ENCODE data around the gene ZKSCAN1.
"Not testable (repeated sequence)": the region's sequence is repeated elsewhere in the genome, so short reads cannot be mapped to it uniquely, and the experiment has no call there.

Gene ZKSCAN1

DNA sequence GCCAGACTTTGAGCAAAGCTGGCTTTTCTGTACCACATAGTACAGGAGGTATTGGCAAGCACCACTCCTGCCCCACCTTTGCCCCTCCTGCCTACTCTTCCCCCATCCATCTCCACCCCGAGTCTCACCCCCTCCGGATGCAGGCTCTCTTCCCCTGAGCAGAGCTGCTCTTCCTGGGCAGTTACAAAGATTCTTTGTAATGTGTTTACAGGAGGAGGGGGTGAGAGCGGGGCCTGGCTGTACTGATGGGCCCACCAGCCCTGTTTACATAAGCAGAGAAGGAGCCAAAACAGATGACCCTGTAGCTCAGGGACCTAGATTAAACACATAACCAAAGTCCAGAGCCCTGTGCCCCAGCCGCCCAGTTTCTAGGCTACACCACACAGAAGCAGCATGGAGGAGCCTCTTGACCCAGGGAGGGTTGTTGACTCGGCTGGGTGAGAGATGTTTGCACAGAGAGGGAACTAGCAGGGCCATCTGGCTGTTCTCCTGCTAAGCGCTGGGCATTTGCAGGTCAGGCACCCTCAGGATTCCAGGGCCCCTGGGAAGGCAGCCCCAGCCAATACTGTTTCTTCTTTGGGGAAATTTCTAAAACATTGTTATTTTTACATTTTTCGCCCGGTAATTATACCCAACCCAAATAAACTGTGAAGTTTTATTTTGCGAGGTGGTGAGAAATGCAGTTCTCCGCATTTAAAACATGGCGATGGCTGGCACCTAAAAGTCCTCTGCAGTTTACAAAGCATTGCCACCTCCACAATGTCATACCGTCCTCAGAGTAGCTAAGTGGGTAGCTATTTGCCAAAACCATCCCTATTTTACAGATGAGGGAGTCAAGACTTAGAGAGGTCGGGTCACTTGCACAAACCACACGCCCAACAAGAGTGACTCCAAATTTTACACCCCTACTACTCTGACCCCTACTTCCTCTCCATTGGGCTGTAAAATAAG lies 11.4 kb upstream of the ZKSCAN1 start:
- DNase-seq (ENCODE audit: low read depth), result no peak

DNA sequence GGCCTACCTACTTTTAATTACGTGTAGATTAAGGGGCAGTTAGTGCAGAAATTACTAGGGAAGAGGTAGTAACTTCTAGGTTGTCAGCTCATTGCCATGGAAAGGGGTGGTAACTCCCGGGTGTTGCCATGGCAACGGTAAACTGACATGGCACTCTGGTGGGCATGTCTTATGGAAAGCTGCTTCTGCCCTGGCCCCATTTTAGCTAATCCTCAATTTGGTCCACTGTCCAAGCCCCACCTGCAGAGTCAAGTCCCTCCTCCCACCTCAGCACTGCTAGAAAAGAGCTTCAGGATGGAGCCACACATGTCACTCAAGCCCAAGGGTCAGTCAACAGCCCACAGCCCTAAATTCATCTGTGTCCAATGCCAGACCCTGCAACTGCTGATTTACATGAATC lies 7.5 kb upstream of the ZKSCAN1 start:
- DNase-seq (ENCODE audit: low read depth), result no peak

DNA sequence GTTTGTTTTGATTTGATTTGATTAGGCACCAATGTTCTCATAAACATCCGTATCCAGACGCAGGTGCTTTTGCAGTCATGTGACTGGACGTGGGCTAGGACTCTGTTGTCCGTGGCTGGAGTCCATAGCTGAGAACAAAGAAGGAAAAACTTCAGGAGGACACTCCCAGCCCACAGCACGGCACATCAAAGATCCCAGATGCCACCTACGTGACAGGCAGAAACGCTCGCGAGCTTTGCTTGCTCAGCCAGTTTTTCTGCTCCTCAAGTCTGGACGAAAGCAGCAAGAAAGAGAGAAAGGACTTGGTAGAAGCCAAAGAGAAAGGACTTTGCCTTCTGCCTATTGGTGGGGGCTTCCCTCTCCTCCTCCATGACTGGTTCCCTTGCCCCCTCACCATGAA lies 6.9 kb upstream of the ZKSCAN1 start:
- no peak for DNase-seq (ENCODE audit: low read depth)

DNA sequence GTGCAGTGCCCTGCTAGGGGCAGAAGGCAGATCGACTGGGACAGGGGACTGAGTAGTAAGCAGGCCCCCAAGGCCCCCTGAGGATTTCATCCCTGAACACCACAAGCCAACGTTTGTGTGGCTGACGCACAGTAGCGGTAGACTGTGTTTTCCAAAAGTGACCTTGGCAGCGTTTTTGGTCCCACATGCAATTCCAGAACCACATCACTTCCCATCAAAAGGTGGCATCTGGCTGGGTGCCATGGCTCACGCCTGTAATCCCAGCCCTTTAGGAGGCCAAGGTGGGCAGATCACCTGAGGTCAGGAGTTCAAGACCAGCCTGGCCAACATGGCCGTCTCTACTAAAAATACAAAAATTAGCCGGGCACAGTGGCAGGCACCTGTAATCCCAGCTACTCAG lies 5.4 kb upstream of the ZKSCAN1 start:
- DNase-seq (ENCODE audit: low read depth), result not testable (repeated sequence)

DNA sequence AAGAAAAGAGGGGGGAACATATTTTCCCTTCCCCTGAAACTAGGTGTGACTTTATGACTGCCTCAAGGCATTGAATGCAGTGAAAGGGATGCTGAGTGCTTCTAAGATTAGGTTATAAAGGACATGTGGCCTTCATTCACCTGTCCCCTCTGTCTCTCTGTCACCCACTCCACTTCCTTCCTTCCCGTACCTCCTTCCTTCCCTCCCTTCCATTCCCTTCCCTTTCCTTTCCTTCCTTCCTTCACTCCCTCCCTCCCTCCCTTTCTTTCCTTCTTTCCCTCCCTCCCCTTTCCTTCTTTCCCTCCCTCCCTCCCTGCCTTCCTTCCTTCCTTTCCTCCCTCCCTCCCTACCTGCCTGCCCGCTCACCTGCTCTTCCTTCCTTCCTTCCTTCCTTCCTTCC lies 4.5 kb upstream of the ZKSCAN1 start:
- DNase-seq (ENCODE audit: low read depth), result no peak

DNA sequence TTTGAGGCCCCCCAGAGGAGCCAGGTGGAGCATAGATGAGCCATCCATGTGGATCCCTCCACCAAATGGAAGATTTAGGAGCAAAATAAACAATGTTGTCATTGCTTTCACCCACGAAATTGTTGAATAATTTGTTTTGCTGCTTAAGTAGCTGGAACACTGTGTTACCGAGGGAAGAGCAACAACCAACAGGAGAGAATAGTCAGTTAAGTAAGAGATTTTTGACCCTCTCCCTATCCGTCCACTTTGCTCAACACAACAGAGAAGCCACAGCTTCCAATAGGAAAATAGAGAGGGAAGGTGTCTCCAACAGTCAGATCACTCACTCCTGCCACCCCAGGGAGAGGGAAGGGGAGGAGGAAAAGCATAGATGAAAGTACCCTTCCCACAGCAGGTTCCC lies 3.9 kb upstream of the ZKSCAN1 start:
- no peak for DNase-seq (ENCODE audit: low read depth)

DNA sequence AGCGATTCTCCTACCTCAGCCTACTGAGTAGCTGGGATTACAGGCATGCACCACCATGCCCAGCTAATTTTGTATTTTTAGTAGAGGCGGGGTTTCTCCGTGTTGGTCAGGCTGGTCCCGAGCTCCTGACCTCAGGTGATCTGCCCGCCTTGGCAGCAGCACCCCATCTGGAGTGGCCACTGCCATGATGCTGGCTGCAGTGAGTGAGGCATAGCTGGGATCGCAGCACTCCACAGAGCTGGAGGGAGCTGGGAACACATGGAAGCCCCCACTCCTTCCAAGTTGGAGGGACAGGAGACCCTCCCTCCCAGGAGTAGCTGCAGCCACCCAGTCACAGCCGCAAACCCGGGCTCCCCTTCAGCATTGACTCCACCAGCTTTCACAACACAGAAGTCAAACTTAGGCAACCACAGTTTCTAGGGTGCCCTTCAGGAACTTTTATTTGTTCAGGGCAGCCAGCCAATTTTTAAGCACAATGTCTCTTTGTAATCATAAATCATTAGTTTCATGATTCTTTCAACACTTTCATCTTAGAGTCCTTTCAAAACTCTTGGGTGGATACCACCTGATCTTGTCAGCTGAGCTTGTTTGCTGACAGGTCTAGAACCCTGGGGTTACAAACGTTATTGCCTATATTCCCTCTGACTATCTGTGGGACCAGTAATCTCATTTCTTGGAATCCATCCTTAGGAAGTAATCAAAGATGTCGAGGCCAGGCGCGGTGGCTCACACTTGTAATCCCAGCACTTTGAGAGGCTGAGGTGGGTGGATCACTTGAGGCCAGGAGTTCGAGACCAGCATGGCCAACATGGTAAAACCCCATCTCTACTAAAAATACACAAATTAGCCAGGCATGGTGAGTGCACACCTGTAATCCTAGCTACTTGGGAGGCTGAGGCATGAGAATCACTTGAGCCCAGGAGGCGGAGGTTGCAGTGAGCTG lies 2.7 kb upstream of the ZKSCAN1 start:
- not testable (repeated sequence) for DNase-seq (ENCODE audit: low read depth)

DNA sequence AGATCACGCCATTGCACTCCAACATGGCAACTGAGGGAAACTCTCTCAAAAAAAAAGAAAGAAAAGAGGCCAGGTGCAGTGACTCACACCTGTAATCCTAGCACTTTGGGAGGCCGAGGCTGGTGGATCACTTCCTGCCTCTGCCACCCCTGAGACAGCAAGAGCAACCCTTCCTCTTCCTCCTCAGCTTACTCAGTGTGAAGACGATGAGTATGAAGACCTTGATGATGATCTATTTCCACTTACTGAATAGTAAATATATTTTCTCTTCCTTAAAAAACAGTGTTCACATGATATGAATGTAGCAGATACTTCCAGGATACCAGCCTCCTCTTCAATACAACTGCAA lies 2.1 kb upstream of the ZKSCAN1 start:
- no peak for DNase-seq (ENCODE audit: low read depth)

DNA sequence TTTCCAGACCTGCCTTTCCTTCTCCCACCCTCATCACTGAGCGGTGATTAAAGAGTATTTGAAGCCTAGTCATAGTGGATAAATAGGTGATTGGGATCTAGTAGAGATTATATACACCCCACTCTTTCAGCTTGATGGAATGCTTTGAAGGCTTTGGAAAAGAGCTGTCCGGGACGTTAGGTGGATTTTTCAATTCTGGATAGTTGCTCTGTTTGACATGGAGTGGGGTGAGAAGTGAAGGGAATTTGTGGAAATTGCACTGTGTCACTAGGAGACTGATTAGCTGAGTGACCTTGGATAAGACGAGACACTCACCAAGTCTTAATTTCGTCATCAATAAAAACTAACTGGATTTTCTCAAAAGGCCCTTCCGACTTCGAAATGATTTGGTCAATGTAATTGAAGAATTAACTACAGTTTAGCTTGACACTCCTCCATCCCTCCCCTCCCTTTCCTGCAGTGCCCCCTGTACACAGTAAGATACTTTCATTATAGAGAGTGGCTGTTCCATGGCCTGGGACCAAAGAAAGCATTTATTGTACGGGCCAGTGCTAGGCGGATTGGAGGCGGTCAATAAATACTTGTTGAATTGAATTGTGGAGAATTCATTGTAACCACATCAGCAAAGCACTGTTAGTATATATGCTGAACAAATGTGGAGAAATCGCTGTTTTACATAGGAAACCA lies 962 bp downstream of the ZKSCAN1 start:
- DNase-seq (ENCODE audit: low read depth), result no peak

DNA sequence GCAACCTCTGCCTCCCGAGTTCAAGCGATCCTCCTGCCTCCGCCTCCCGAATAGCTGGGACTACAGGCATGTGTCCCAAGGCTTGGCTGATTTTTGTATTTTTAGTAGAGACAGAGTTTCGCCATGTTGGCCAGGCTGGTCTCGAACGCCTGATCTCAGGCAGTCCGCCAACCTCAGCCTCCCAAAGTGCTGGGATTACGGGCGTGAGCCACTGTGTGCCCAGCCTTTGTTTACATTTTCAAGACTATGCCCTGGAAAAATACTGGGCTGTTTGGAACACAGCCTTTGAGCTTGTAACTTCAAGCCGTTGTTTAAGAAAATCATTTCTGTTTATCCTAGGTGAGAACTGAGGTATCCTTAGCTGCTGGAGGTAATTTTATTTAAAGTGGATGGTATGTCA lies 1.9 kb downstream of the ZKSCAN1 start:
- DNase-seq (ENCODE audit: low read depth), result no peak

DNA sequence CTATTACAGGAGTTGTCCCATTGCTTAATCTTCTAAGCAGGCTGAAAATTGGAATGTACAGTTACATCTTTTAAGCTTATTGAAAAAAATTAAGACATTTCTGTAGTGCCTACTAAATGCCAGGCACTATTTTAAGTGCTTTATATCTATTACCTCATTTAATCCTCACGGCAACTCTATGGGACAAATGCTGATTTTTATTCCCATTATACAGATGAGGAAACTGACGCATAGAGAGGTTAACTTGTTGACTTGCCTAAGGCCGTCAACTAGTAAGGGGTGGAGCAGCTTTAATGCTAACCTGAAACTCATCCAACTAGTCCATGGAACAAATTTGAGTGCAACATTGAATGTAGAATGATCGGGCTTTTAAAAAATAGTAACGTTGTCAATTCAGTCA lies 2.5 kb downstream of the ZKSCAN1 start:
- no peak for DNase-seq (ENCODE audit: low read depth)

DNA sequence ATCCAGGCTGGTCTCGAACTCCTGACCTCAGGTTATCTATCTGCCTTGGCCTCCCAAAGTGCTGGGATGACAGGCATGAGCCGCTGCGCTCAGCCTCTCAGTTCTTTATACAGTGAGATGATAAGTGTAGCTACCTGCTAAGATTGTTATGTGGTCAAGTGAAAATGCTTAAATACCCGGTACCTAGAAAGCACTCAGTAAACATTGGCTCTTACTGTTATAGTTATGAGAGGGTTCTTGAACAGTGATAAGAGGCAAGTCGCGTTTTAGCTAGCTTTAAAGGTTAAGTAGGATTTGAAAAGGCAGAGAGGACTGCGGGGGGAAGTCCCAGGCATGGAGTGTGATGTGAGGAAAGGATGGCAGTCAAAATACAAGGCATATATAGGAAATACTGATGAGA lies 4.5 kb downstream of the ZKSCAN1 start:
- DNase-seq (ENCODE audit: low read depth), result no peak

DNA sequence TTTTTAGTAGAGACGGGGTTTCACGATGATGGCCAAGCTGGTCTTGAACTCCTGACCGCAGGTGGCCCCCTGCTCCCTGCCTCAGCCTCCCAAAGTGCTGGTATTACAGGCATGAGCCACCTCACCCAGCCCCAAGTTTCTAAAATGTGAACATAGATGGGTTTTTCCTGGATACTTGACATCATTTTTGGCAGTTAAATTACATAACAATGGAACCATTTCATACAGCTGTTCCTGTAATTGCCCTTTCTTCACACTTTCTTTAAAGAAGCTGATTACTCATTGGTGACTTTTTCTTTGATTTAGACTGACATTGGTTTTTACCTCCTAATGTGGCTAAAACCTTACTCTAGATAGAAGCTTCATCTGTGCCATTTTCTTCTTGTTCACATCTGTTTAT lies 5.9 kb downstream of the ZKSCAN1 start:
- no peak for DNase-seq (ENCODE audit: low read depth)

DNA sequence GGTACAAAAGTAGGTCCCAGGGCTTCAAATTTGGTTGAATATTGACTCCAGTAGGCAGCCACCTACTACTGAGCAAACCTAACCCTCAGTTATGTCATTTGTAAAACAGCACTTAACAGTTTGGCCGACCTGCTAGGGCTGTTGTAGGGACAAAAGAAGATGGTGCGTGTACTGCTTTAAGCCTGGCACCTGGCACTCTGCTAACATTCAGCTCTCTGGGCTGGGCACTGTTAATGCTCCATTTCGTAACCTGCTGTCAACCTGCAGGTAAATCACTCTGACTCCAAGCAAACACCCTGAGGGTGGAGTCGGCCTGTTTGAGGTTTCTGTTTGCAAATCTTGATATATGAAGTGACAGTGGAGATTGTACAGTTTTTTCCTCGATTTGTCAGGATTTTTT lies 7.2 kb downstream of the ZKSCAN1 start:
- DNase-seq (ENCODE audit: low read depth), result no peak

DNA sequence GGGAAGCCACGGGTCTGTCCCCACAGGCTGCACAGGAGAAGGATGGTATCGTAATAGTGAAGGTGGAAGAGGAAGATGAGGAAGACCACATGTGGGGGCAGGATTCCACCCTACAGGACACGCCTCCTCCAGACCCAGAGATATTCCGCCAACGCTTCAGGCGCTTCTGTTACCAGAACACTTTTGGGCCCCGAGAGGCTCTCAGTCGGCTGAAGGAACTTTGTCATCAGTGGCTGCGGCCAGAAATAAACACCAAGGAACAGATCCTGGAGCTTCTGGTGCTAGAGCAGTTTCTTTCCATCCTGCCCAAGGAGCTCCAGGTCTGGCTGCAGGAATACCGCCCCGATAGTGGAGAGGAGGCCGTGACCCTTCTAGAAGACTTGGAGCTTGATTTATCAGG lies 8.1 kb downstream of the ZKSCAN1 start:
- no peak for DNase-seq (ENCODE audit: low read depth)

DNA sequence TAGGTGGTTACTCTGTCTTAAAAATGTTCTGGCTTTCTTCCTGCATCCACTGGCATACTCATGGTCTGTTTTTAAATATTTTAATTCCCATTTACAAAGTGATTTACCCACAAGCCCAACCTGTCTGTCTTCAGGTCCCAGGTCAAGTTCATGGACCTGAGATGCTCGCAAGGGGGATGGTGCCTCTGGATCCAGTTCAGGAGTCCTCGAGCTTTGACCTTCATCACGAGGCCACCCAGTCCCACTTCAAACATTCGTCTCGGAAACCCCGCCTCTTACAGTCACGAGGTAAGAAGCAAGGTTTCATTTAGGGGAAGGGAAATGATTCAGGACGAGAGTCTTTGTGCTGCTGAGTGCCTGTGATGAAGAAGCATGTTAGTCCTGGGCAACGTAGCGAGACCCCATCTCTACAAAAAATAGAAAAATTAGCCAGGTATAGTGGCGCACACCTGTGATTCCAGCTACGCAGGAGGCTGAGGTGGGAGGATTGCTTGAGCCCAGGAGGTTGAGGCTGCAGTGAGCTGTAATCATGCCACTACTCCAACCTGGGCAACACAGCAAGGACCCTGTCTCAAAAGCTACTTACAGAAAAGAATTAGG lies 8.7 kb downstream of the ZKSCAN1 start:
- DNase-seq (ENCODE audit: low read depth), result no peak

DNA sequence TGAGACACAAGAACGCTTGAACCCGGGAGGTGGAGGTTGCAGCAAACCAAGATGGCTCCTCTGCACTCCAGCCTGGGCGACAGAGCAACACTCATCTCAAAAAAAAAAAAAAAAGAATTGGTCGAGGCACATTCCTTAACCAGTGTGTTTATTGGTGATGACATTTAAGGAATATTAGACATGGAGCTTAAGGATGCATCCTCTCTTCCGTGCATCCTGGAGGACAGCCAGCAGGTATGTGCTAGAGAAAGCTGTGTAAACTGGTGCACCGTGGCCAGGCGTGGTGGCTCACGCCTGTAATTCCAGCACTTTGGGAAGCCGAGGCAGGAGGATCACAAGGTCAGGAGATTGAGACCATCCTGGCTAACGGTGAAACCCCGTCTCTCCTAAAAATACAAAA lies 11.8 kb downstream of the ZKSCAN1 start:
- no peak for DNase-seq (ENCODE audit: low read depth)

DNA sequence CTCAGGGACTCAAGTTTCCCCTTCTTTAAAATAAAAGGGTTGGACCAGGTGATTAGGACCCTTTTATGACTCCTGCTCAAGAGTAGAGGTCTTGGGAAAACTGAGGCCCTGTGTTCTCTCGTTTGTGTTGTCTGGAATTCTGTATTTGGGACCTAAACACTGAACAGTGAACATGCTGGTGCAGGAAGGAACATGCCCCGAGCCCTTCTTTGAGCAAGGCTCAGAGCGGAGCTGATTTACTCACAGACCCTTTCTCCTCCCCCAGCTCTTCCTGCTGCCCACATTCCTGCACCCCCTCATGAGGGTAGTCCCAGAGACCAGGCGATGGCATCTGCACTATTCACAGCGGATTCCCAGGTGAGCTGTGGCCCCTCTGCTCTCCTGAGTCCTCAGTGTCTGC lies 14.2 kb downstream of the ZKSCAN1 start:
- DNase-seq (ENCODE audit: low read depth), result no peak

DNA sequence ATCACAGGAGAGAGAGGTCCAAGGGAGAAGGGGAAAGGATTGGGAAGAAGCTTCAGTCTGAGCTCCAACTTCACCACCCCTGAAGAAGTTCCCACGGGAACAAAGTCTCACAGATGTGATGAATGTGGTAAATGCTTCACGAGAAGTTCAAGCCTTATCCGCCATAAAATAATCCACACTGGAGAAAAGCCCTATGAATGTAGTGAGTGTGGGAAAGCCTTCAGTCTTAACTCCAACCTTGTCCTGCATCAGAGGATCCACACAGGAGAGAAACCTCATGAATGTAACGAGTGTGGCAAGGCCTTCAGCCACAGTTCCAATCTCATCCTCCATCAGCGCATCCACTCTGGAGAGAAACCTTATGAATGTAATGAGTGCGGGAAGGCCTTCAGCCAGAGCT lies 18.1 kb downstream of the ZKSCAN1 start:
- no peak for DNase-seq (ENCODE audit: low read depth)

DNA sequence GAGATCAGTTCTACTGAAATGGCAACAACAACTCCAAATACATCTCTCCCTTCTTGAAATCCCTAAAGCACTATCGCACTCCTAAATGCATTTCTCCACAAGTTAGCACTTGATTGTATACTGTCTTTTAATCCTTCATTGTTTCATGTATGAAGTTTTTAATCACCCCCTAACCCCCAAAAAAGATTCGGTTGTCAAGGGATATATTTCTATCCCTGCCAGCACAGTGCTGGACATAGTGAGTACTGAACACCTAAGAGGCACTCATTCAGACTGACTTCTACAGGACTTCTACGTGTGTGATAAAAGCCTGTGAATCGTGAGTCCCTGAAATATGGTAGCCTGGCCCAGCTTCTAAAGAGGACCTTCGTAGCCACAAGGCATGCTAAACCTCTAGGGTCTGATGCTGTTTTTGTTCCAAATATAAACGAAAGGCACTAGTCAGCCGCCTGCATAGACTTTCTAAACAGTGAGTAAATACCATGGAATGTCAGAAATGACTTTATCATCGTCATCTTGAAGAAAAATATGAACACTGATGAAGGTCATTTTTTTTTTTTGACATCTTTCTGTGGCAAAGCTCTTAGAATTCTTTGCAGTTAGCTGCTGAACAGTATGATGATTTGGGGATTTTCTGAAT lies 19.6 kb downstream of the ZKSCAN1 start:
- DNase-seq (ENCODE audit: low read depth), result no peak

DNA sequence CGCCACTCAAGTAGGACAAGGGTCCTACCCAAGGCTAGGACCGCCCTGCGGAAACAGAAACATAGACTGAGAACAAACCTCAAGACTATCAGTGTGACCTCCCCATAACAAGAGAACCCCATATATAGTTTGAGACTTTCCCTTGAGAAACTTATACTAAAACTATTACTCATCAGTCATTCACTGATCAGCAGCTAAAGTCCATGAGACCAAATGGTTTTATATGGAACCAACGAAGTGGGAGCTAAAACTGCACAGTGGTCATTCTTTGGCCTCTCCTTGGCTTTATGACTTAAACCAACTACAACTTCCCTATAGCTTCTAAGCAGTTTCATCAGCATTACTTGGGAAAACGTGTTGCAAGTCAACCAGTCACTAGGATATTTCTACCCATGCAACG lies 20.5 kb downstream of the ZKSCAN1 start:
- no peak for DNase-seq (ENCODE audit: low read depth)

DNA sequence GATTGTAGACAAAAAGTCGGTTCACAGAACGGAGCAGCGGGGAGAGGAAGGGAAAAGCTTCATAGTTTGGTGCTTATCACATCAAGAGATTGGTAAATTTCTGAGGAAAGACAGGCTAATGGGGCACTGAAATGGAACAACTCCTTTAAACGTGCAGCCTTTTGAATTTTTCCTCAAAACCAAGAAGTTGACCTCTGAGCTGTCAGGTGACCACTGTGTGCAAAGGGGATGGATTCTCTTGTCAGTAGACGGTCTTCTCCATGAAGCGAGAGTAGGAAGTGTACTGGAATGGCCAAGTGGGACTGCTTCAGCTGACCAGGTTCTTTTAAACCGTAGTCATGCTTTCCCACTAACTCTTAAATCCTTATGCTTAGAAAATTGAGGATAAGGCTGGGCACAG lies 22.9 kb downstream of the ZKSCAN1 start:
- DNase-seq (ENCODE audit: low read depth), result no peak

Data from activated T-helper 9 cell treated with anti-CD3 and anti-CD28 coated beads, Interleukin-2, amount 50 U/mL, for 16 hours (primary cell).